M059J (cell line): ENCODE results near the gene KCNE1. TPM values are rescaled to one million over a fixed set of nuclear protein-coding genes. Genes with fewer than 3 reads are reported as not detected.
"Not testable (repeated sequence)": the region's sequence is repeated elsewhere in the genome, so short reads cannot be mapped to it uniquely, and the experiment has no call there.

Experiments
- DNase-seq: peaks from one replicate; pipeline ENCODE4 v3.0.0-alpha.2; 2012; ENCODE audit warnings: low read depth
- total RNA-seq: library from RNA; depleted of rRNA; stranded (reverse); fragments of >200 nt; shearing (Covaris generic); gene quantifications from 2 replicates; pipeline ENCODE4 v1.2.3, GENCODE V29; 2014; rRNA removed

The KCNE1 gene
- total RNA-seq, 1 experiment from 2014 or later = not detected

DNA sequence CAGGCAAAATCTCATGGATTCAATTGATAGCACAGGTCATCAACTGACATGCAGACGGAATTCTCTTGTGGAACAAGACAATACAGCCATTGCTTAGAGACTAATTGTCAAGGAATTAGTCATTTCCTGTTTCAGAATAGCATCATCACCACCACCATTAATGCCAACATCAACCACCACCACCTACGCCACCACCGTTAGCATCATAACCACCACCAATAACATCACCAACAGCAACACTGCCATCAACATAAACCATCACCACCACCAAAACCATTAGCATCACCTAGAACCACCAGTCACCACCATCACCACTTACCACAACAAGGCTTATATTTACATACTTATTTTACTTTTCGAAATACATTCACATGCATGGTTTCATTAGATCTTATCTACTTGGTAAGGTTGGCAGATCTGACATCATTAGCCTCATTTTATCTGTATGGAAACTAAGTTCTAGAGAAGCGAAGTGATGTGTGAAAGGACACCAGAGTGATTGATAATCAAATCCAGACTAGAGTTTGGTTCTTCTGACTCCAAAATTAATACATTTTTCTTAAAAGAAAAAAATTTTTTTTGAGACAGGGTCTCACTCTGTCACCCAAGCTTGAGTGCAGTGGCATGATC, 94.4 kb downstream of the KCNE1 start:
- not testable (repeated sequence) for DNase-seq

DNA sequence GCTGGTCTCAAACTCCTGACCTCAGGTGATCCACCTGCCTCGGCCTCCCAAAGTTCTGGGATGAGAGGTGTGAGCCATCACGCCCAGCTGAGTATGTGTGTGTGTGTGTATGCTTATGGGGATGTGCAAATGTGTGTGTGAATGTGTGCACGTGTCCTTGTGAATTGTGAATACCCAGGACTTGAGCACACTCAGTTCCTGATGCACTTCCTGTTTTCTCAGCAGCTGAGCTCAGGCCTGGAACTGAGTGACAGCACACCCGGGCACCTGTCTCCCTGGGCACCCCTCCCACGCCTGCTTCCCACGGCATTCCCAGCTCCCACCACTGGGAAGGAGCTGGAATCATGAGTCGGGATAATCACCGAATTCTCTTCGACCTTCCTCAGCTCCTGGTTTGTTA, 104.7 kb downstream of the KCNE1 start:
- DNase-seq = not testable (repeated sequence)

DNA sequence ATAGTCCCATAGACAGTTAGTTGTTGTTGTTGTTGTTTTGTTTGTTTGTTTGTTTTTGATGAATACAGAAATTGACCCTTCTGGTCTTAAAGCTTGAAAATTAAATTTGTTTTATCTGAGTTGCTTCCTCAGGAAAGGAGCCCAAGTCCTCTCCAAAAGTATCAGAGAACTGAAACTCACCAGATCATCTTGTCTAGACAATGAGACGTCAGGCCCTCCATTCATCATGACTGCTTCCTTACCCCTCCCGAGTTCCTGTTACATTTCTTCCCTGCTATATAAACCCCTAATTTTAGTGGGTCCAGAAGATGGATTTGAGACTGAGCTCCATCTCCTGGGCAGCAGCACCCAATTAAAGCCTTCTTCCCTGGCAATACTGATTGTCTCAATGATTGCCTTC, 105.3 kb downstream of the KCNE1 start:
- not testable (repeated sequence) for DNase-seq

DNA sequence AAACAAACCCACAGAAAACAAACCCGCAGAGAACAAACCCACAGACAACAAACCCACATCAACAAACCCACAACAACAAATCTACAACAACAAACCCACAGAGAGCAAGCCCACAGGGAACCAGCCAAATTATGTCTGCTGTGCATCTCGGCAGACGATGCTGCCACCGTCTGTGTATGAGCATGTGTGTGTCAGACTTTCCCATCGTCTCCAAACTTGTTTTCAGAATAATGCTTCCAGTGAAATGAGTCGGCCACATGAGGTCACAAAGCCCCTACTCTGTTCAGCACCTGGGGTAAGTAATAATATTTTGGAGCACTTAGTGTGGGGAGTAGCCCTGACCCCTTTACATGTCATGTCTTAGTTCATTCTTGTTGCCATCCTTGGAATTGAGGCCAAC, 105.9 kb downstream of the KCNE1 start:
- not testable (repeated sequence) for DNase-seq

DNA sequence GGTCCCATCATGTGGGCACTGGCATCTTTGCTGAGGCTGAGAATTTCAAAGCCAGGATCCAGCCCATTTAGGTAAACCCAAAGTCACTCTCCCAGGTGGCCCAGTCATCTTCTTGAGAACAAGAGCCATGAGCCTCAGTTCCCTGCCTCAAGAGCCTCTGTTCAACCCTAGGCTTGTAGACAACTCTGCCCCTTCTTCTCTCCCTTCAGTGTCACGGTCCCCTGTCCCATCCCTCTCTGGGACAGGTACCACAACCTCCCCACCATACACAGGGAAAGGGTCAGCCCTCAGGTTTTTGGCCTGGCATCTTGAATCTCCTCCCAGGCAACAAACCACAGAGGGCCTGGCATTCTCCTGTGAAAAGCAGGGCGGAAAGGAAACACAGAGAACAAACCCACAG, 106.3 kb downstream of the KCNE1 start:
- not testable (repeated sequence) for DNase-seq

DNA sequence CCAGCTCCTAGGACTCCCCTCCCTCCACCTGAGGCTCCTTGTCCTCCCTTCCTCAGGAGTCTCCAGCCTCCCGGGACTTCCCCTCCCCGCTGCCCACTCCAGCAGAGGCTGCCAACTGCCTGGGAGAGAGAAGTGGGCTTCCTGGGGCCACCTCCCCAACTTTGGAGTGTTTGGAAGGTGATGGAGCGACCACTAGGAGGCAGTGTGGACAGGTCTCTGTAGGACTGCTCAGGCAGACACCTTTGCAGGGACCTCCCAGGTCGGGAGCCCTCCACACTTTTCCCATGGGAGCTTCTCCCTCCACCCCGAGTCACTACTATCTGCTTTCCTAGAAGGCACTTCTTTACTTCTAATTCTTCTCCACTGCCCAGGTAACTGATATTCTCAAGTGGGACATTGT, 107.3 kb downstream of the KCNE1 start:
- not testable (repeated sequence) for DNase-seq

DNA sequence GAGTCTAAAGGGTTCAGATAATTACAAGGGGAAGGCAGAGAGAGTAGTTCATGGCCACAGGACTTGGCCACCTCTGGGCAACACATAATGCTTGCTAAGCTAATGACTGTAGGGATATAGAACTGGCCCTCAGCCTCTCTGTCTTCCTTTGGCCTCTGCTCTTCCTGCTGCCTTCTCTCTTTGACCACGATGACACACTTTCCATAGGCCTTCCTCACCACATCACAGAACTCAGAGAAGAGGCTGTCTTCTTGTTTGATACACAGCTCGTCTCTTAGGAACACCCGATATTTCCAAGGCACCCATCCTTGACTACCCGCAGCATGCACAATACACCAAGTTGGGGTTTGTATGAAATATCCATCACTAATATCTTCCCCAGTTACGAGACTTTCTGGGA, 111.5 kb downstream of the KCNE1 start:
- DNase-seq = not testable (repeated sequence)

Other genes starting within 250 kb of the KCNE1 start
- 0.10 TPM in 1 of 2 replicates, not detected in the other for gene KCNE2, start 148.2 kb downstream of the KCNE1 start, total RNA-seq
- 7.6 and 29.9 TPM in 2 replicates for gene SMIM11, start 136.7 kb downstream of the KCNE1 start, total RNA-seq
- gene SMIM34, start 88.3 kb downstream of the KCNE1 start, total RNA-seq = not detected in 2 replicates
- gene RCAN1, start 102.9 kb upstream of the KCNE1 start, total RNA-seq = 160 and 181 TPM in 2 replicates
- gene CLIC6, start 156.8 kb upstream of the KCNE1 start, total RNA-seq = 0.02 and 0.25 TPM in 2 replicates